Neural progenitor cell (in vitro differentiated cells): Measurements from ENCODE around the gene CSTF3. TPM values are rescaled to one million over a fixed set of nuclear protein-coding genes. Genes with fewer than 3 reads are reported as not detected.

Experiments used
- DNase-seq: peaks from one replicate; pipeline ENCODE4 v3.0.0-alpha.2; 2016; ENCODE audit warnings: low spot score
- H2AFZ ChIP-seq: fragments of 200-600 bp; sonication (generic); replicated peaks from 2 replicates; pipeline ENCODE4 v1.6.1; 2016; ENCODE audit warnings: antibody characterized with exemption
- H3F3A ChIP-seq: fragments of 200-600 bp; sonication (generic); 2 replicates; pipeline ENCODE4 v1.6.1; 2016; ENCODE audit warnings: antibody characterized with exemption, low read depth
- H3K27ac ChIP-seq: fragments of 200-600 bp; sonication (generic); 2 replicates; pipeline ENCODE4 v1.5.1; 2016; ENCODE audit warnings: mild to moderate bottlenecking
- H3K27me3 ChIP-seq: fragments of 200-600 bp; sonication (generic); 2 replicates; pipeline ENCODE4 v1.6.1; 2016; ENCODE audit warnings: mild to moderate bottlenecking, moderate library complexity
- H3K36me3 ChIP-seq: fragments of 200-600 bp; sonication (generic); 2 replicates; pipeline ENCODE4 v1.5.1; 2016
- H3K4me1 ChIP-seq: fragments of 200-600 bp; sonication (generic); 2 replicates; pipeline ENCODE4 v1.6.1; 2016; ENCODE audit warnings: mixed run types
- H3K4me2 ChIP-seq: fragments of 200-600 bp; sonication (generic); 2 replicates; pipeline ENCODE4 v1.6.1; 2016
- H3K4me3 ChIP-seq: fragments of 200-600 bp; sonication (generic); 2 replicates; pipeline ENCODE4 v1.5.1; 2016
- H3K79me2 ChIP-seq: fragments of 200-600 bp; sonication (generic); 2 replicates; pipeline ENCODE4 v1.6.1; 2016; ENCODE audit warnings: low read depth
- H3K9ac ChIP-seq: fragments of 200-600 bp; sonication (generic); 2 replicates; pipeline ENCODE4 v1.6.1; 2016
- H3K9me3 ChIP-seq: fragments of 200-600 bp; sonication (generic); 2 replicates; pipeline ENCODE4 v1.5.1; 2016; ENCODE audit warnings: low read depth
- H4K20me1 ChIP-seq: fragments of 200-600 bp; sonication (generic); 2 replicates; pipeline ENCODE4 v1.6.1; 2016; ENCODE audit warnings: low read depth
- H3K27ac Mint-ChIP-seq: 3 replicates; pipeline ENCODE4 v1.8.0; 2021; ENCODE audit warnings: mixed read lengths
- H3K27me3 Mint-ChIP-seq: 2 replicates; pipeline ENCODE4 v1.8.0; 2022; ENCODE audit warnings: low read depth, mild to moderate bottlenecking, inconsistent platforms, moderate library complexity, mixed read lengths; ENCODE audit not compliant: insufficient read depth
- H3K36me3 Mint-ChIP-seq: 3 replicates; pipeline ENCODE4 v1.8.0; 2021; ENCODE audit warnings: mixed read lengths
- H3K4me1 Mint-ChIP-seq: 3 replicates; pipeline ENCODE4 v1.8.0; 2021; ENCODE audit warnings: mixed read lengths
- H3K4me3 Mint-ChIP-seq: 3 replicates; pipeline ENCODE4 v1.8.0; 2021; ENCODE audit warnings: mild to moderate bottlenecking, moderate library complexity, mixed read lengths
- H3K9me3 Mint-ChIP-seq: 3 replicates; pipeline ENCODE4 v1.8.0; 2020; ENCODE audit warnings: mixed read lengths
- EZH2 ChIP-seq: fragments of 200-600 bp; sonication (generic); IDR thresholded peaks from 2 replicates; pipeline ENCODE4 v1.6.1; 2017; ENCODE audit warnings: antibody characterized with exemption, mild to moderate bottlenecking, moderate library complexity
- EZH2phosphoT487 ChIP-seq: fragments of 200-600 bp; sonication (generic); IDR thresholded peaks from 2 replicates; pipeline ENCODE4 v1.6.1; 2017; ENCODE audit warnings: antibody characterized with exemption
- total RNA-seq: library from RNA; depleted of rRNA; stranded (reverse); fragments of >200 nt; gene quantifications from 2 replicates; pipeline ENCODE4 v1.2.3, GENCODE V29; 2015; ENCODE audit warnings: low replicate concordance
- TF ChIP-seq, protein P1 (sequence below): fragments of 200-600 bp; sonication (generic); IDR thresholded peaks from 2 replicates; pipeline ENCODE4 v1.5.1; 2017; ENCODE audit warnings: antibody characterized with exemption, mild to moderate bottlenecking

The CSTF3 gene
- total RNA-seq, 1 donor from 2014 or later, result 76.6 TPM

DNA sequence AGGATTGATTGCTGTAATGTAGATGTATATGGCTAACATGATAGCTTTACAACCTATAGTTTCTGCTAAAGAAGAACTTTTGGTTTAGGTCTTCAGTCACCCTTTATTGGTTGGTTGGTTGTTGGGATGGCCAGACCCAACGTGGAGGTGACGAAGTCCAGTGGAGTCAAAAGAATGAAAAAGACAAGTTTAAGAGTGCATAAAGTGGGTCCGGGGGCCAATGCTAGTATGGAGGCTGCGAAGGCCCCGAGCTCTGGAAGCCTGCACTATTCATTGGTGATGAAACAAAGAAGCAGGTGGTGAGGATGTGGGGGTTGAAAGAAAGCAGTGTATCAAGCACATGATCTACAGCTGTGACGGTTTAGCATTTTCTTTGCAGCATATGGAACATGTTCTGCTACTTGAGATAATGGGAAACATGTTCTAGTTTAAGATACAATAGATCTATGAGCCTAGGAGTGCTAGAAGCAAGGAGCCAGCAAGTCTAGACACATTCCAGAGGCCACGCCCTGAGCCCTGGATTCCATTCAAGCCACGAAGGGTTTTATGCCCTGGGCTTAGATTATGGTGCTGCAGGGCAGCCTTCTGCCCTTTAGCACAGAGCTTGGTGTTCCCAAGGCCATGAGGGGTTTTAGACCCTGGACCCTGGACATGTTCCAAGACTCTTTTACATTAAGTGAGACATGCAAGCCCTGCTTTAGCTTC lies 115.6 kb downstream of the CSTF3 start:
- TF ChIP-seq EZH2 (no peak), EZH2phosphoT487 (no peak)
- TF ChIP-seq, protein P1, sequence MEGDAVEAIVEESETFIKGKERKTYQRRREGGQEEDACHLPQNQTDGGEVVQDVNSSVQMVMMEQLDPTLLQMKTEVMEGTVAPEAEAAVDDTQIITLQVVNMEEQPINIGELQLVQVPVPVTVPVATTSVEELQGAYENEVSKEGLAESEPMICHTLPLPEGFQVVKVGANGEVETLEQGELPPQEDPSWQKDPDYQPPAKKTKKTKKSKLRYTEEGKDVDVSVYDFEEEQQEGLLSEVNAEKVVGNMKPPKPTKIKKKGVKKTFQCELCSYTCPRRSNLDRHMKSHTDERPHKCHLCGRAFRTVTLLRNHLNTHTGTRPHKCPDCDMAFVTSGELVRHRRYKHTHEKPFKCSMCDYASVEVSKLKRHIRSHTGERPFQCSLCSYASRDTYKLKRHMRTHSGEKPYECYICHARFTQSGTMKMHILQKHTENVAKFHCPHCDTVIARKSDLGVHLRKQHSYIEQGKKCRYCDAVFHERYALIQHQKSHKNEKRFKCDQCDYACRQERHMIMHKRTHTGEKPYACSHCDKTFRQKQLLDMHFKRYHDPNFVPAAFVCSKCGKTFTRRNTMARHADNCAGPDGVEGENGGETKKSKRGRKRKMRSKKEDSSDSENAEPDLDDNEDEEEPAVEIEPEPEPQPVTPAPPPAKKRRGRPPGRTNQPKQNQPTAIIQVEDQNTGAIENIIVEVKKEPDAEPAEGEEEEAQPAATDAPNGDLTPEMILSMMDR, result no peak
- Histone ChIP-seq H3K4me2 (no peak overlapping the region), H3K36me3 (no peaks in the 10 kb centered on the region), H3K79me2 (peaks cover 3% of the 10 kb centered on the region), H3K27me3 (peaks cover 2% of the 10 kb centered on the region), H2AFZ (no peak overlapping the region), H3F3A (peaks cover 9% of the 10 kb centered on the region), H3K4me1 (peaks cover 14% of the 10 kb centered on the region), H4K20me1 (peaks cover 5% of the 10 kb centered on the region), H3K9me3 (no peaks in the 10 kb centered on the region), H3K4me3 (no peak overlapping the region), H3K9ac (no peak overlapping the region), H3K27ac (no peak overlapping the region)
- peaks cover 5% of the 10 kb centered on the region for H3K27me3 Mint-ChIP-seq
- H3K4me3 Mint-ChIP-seq, result no peak overlapping the region
- DNase-seq, result no peak
- H3K9me3 Mint-ChIP-seq, result peaks cover 4% of the 10 kb centered on the region
- H3K27ac Mint-ChIP-seq, result no peak overlapping the region
- H3K36me3 Mint-ChIP-seq, result peaks cover 38% of the 10 kb centered on the region
- peaks cover 9% of the 10 kb centered on the region for H3K4me1 Mint-ChIP-seq

DNA sequence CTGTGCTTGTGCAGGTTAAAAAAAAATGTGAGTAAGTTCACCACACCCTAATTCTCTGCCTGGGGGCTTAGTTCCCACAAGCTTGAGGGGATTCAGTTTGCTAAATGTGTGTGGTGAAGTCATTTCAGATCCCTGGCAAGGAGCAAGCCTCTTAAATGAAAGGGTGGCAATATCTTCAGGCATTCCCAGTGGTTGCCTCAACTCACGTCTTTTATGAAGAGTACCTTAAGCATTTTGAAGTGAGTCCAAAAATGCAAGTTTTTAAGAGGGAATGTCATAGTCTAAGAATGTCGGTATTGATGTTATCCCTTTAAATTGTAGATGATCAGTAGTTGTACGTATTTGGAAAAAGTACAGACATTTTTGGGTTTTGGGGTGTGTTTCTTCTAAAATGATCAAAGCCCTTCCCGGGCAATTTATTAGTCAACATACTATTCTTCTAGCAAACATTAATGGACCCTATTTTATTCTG lies 117.0 kb downstream of the CSTF3 start:
- Histone ChIP-seq H3K9ac (no peak overlapping the region), H2AFZ (no peak overlapping the region), H3K4me1 (peaks cover 15% of the 10 kb centered on the region), H3K4me2 (no peak overlapping the region), H3K4me3 (no peak overlapping the region), H3F3A (peaks cover 17% of the 10 kb centered on the region), H4K20me1 (peaks cover 7% of the 10 kb centered on the region), H3K27ac (no peak overlapping the region), H3K9me3 (no peaks in the 10 kb centered on the region), H3K36me3 (no peaks in the 10 kb centered on the region), H3K79me2 (peaks cover 3% of the 10 kb centered on the region), H3K27me3 (peaks cover 8% of the 10 kb centered on the region)
- TF ChIP-seq EZH2, result no peak
- TF ChIP-seq, protein P1, result no peak
- TF ChIP-seq EZH2phosphoT487, result no peak
- peaks cover 15% of the 10 kb centered on the region for H3K4me1 Mint-ChIP-seq
- peaks cover 4% of the 10 kb centered on the region for H3K9me3 Mint-ChIP-seq
- peaks cover 5% of the 10 kb centered on the region for H3K27me3 Mint-ChIP-seq
- no peak overlapping the region for H3K4me3 Mint-ChIP-seq
- no peak for DNase-seq
- H3K36me3 Mint-ChIP-seq, result peaks cover 38% of the 10 kb centered on the region
- no peak overlapping the region for H3K27ac Mint-ChIP-seq

DNA sequence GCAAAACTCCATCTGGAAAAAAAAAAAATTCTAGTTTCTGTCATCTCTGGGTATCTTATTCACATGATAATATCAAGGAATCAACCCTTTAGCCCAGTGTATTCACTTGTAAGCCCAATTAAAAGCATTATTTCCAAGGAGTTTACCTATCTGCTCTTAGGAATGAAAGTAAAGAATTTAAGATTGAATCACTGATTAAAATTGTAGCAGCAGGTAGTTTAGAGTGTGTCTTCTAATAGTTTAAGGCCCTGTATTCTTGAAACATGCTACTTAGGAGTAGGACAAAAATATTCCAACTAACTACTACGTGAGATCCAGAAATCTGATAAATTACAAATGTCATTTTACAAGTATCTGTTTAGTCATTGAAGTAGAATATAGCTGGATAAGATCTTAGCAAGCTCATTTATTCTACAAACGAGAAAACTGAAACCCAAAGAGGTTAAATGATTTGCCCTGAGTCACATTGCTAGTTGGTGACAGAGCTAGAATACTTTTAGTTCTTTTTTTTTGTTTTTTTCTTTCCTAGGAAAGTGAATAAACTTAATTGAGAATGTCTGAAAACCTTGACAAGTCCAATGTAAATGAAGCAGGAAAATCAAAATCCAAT lies 118.0 kb downstream of the CSTF3 start:
- H3K27ac Mint-ChIP-seq, result no peak overlapping the region

More for the DNA sequence above, 118.0 kb downstream of the CSTF3 start:
- TF ChIP-seq EZH2phosphoT487 (no peak), EZH2 (no peak)
- TF ChIP-seq, protein P1, result no peak
- Mint-ChIP-seq H3K27me3 (peaks cover 7% of the 10 kb centered on the region), H3K9me3 (peaks cover 4% of the 10 kb centered on the region), H3K36me3 (peaks cover 35% of the 10 kb centered on the region), H3K4me1 (peaks cover 15% of the 10 kb centered on the region), H3K4me3 (no peak overlapping the region)
- Histone ChIP-seq H3K9ac (no peak overlapping the region), H3K9me3 (no peaks in the 10 kb centered on the region), H3K4me3 (no peak overlapping the region), H3F3A (peaks cover 21% of the 10 kb centered on the region), H3K4me2 (no peak overlapping the region), H3K4me1 (peaks cover 13% of the 10 kb centered on the region), H3K36me3 (no peaks in the 10 kb centered on the region), H3K27me3 (peaks cover 8% of the 10 kb centered on the region), H3K27ac (no peak overlapping the region), H3K79me2 (peaks cover 3% of the 10 kb centered on the region), H4K20me1 (peaks cover 7% of the 10 kb centered on the region), H2AFZ (no peak overlapping the region)
- DNase-seq, result no peak
